GM18517 (cell line): Measurements from ENCODE around the gene MMRN2.
"Not testable (repeated sequence)": the region's sequence is repeated elsewhere in the genome, so short reads cannot be mapped to it uniquely, and the experiment has no call there.

Experiments
- ATAC-seq: cut with Tn5 transposase; IDR thresholded peaks from one replicate; pipeline ENCODE4 v1.9.1; 2021; ENCODE audit warnings: mild to moderate bottlenecking, moderate library complexity; ENCODE audit not compliant: unreplicated experiment

The MMRN2 gene, protein sequence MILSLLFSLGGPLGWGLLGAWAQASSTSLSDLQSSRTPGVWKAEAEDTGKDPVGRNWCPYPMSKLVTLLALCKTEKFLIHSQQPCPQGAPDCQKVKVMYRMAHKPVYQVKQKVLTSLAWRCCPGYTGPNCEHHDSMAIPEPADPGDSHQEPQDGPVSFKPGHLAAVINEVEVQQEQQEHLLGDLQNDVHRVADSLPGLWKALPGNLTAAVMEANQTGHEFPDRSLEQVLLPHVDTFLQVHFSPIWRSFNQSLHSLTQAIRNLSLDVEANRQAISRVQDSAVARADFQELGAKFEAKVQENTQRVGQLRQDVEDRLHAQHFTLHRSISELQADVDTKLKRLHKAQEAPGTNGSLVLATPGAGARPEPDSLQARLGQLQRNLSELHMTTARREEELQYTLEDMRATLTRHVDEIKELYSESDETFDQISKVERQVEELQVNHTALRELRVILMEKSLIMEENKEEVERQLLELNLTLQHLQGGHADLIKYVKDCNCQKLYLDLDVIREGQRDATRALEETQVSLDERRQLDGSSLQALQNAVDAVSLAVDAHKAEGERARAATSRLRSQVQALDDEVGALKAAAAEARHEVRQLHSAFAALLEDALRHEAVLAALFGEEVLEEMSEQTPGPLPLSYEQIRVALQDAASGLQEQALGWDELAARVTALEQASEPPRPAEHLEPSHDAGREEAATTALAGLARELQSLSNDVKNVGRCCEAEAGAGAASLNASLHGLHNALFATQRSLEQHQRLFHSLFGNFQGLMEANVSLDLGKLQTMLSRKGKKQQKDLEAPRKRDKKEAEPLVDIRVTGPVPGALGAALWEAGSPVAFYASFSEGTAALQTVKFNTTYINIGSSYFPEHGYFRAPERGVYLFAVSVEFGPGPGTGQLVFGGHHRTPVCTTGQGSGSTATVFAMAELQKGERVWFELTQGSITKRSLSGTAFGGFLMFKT

DNA sequence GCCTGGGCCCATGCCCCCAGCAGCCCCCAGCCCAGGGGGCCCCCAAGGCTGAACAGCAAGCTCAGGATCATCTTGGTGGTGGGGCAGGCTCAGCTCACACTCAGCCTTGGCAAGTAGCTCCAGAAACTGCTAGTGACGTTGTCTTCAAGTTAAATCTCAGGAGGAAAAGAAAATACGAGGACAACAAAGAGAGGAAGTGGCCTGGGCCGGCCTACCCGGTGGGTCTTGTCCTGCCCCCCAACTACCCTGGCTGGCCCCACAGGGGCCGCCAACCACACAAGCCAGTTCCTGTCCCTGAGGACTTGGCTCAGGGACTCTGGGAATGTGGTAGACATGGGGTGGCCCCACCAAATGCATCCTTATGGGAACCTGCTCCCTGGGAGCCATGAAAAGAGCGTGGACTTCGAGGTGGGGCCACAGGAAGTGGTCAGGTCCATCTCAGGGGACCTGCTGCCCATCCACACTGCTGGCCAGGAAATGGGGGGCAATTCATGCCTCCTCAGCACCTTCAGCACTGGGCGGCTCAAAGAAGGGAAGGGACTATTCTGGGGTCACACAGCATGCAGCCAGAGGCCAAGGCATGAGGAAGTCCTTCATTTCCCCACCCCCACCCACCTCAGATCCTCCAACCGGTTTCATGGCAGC is at the start of gene MMRN2:
MMRN2 (minus strand) TSS at position 145 of the 645 bp plus-strand sequence; CDS start at position 71, 74 bp downstream.
- ATAC-seq, result no peak

DNA sequence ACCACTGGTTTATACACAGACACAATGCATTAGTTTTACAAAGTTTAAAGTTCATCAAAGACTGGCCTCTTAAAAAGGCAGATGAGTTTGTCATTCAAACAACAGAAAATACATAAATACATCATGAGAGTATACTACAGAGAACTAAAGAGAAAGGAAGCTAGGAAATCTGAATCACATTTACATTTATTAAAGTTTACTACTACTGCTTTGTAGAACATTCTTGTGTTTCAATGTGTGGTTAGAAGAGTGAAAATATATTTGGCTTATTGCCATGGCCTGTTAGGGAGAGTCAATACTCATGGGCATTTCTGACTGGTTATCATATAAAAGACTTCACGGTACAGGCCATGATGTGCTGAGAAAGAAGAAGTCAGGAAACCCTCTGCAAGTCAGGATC is 49.7 kb upstream of the MMRN2 start:
- not testable (repeated sequence) for ATAC-seq

DNA sequence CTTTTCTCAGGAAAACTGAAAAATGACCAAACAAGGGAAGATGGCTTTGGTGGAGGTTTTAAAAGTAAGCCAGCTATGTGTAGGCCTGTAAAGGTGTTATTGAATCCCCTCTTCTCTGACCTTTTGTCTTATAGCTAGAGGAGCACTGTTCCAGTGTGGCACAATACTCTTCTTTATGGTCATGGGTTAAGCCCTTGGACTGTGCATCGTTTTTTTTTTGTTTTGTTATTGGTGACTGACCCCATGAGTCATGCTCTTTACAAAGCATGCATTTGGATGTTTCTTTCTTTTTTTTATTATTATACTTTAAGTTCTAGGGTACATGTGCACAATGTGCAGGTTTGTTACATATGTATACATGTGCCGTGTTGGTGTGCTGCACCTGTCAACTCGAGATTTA is 43.1 kb upstream of the MMRN2 start:
- ATAC-seq, result no peak

DNA sequence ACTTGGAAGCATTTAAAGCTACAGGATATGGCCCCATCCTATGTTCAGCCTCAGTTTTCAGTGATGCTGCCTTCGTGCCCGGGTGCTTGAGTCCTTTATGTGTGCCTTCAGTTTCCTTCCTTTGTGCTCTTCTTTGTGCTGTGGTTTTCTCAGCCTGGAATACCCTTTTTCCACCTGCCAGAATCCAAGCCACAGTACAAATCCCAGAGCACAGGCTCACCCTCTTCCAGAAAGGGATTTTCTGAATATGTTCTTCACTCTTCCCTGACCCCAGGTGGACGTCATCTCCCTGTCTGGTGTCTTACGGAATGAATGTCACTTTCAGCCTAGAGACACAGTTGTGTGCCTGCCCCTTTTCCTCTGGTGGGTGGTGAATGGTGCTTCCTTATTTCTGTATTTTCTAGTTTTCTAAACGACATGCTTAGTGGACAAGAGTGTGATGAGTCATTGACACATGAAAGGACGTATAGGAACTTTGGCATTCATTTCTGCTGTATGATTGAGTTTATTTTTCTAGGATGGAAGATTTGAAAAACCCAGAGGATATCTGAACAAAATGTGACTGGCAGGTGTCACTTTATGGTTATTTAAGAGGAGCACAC is 42.5 kb upstream of the MMRN2 start:
- not testable (repeated sequence) for ATAC-seq

DNA sequence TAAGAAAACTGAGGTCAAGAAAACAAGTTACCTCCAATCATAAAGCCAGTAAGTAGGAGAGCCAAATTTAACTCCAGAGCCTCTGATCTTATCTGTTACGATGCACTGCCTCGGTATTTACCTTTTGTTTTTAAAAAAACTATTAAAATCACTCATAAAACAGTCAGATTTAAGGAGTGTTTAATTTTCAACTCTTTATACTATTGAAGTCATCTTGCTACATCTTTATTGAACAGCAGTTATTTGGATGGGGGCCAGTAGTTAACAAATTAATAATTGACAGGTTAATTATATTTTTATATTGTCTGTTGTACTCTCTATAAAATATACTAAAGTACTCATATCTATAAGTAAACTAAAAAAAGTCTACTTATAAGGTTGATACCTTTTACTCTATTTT is 35.5 kb upstream of the MMRN2 start:
- ATAC-seq, result no peak

DNA sequence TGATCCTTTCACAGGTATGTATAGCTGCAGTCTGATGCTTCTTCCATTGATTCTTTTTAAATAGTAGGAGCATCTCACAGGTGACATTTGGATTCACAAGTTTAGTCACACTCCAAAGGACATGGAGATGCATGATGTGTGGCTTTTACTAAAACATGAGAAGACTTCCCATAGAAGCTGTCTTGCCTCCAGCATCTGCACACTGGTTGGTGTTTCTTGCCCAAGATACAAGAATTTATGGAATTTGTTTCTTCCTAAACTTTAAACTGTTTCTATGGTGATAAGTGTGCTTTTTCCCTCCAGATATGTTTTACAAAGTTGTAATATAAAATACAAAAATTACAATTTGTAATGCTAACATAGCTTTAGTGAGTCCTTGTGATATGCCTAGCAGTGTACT is 35.0 kb upstream of the MMRN2 start:
- no peak for ATAC-seq

DNA sequence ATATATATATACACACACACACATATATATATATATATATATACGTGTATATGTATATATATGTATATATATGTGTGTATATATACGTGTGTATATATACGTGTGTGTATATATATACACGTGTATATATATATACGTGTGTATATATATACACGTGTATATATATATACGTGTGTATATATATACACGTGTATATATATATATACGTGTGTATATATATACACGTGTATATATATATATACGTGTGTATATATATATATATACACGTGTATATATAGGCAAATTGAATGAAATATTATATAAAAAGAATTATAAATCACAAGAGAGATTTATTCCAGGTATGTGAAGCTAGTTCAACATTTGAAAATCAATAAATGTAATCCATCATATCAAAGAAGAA is 33.9 kb upstream of the MMRN2 start:
- ATAC-seq, result not testable (repeated sequence)

DNA sequence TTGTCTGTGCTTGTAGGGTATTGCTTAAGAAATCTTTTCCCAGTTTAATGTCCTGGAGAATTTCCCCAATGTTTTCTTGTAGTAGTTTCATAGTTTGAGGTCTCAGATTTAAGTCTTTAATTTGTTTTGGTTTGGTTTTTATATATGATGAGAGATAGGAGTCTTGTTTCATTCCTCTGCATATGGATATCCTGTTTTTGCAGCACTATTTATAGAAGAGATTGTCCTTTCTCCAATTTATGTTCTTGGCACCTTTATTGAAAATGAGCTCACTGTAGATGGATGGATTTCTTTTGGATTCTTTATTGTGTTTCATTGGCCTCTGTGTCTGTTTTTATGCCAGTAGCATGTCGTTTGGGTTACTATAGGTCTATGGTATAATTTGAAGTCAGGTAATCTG is 31.1 kb upstream of the MMRN2 start:
- no peak for ATAC-seq

DNA sequence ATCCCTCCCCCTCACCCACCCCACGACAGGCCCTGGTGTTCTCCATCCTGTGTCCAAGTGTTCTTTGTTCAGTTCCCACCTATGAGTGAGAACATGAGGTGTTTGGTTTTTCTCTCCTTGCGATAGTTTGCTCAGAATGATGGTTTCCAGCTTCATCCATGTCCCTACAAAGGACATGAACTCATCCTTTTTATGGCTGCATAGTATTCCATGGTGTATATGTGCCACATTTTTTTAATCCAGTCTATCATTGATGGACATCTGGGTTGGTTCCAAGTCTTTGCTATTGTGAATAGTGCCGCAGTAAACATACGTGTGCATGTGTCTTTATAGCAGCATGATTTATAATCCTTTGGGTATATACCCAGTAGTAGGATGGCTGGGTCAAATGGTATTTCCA is 27.1 kb upstream of the MMRN2 start:
- not testable (repeated sequence) for ATAC-seq

DNA sequence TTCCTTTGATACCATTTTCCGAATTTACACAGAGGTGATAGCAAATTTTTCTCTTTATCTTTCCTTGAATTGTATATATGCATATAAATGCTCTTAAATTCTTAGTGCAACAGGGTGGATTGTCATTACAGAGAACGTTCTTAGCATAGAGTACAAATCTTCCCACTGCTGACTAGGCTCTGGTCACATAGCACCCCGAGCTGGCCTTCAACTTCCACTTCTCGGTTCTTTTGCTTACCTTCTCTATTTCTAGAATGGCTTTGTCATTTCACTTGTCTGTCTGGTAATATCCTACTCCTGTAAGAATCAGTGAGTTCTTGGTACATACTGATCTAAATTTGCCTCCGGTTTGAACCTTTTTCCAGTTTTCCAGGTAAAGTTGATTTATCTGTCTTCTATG is 24.3 kb upstream of the MMRN2 start:
- no peak for ATAC-seq

DNA sequence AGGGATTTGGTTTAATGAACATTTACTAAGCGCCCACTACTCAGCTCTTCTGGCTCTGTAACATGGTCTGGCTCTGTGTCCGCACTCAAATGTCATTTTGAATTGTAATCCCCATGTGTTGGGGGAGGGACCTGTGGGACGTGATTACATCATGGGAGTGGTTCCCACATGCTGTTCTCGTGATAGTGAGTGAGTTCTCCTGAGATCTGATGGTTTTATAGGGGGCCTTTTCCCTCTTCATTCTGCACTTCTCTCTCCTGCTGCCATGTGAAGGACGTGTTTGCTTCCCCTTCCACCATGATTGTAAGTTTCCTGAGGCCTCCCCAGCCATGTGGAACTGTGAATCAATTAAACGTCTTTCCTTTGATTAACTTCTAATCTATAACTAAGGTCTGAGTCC is 23.6 kb upstream of the MMRN2 start:
- ATAC-seq, result not testable (repeated sequence)

DNA sequence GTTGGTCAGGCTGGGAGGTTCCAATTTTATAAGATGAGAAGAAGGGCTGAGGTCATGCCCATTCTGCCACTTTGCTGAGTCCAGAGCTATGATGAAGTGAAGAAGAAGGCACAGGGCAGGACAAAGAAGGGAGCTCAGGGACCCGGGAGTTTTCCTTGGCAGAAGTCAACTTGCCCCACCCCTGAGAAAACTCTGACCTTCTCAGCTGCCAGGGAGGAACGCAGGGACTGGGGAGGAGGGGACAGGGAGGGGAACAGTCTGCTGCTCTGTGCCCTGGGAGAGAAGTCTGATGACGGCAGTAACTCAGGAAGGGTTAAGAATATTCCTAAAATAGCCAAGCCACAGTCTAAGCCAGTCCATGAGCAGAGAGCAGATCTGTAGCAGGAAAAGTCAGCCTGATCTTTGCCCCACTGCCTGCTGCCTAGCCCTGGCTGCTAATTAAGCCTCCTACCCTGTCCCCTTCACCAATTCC is 22.6 kb upstream of the MMRN2 start:
- no peak for ATAC-seq

DNA sequence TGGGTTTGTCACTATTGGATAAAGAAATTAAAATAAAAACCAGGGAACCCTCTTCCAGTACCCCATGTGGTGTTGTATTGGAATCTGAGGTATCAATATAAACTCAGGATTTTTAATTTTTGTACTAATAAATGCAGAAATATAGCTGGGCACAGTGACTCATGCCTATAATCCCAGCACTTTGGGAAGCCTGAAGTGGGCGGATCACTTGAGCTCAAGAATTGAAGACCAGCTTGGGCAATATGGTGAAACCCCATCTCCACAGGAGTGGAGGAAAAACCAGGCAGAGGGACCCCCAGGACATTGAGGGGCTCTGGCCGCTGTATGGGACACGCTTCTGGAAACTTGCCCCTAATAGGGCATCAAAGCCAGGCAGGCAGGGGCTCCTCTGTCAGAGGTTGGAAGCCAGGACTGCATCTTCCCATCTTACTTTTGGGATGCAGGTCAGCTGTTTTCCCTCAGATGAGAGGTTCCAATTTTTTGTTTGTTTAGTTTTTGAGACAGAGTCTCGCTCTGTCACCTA is 21.9 kb upstream of the MMRN2 start:
- ATAC-seq, result no peak

DNA sequence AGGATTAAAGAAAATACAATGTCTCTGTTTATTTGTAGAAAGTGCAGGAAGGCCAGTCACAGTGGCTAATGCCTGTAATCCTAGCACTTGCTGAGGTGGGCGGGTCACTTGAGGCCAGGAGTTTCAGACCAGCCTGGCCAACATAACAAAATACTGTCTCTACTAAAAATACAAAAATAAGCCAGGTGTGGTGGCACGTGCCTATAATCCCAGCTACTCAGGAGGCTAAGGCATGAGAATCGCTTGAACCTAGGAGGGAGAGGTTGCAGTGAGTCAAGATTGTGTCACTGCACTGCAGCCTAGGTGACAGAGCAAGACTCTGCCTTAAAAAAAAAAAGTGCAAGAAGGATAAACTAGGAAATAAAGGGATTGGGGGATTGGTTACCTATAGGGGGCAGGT is 21.0 kb upstream of the MMRN2 start:
- not testable (repeated sequence) for ATAC-seq

DNA sequence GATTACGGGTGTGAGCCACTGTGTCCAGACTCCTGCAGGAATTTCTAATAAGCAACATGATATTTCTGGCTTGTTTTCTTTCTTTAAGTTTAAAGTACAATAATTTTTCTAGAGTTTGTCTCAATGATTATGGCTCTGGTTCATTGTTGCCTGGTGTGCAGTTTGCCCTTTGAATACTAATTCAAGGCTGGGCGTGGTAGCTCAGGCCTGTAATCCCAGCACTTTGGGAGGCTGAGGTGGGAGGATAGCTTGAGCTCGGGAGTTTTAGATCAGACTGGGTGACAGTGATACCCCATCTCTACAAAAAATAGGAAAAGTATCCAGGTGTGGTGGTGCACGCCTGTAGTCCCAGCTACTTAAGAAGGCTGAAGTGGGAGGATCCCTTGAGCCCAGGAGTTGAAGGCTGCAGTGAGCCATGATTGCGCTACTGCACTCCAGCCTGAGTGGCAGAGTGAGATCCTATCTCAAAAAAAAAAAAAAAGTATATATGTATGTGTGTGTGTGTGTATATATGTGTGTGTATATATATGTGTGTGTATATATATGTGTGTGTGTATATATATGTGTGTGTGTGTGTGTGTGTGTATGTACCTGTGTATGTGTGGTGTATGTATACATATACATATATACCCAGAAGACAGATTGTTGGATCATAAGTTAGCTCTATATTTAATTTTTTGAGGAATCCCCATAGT is 19.1 kb upstream of the MMRN2 start:
- no peak for ATAC-seq

DNA sequence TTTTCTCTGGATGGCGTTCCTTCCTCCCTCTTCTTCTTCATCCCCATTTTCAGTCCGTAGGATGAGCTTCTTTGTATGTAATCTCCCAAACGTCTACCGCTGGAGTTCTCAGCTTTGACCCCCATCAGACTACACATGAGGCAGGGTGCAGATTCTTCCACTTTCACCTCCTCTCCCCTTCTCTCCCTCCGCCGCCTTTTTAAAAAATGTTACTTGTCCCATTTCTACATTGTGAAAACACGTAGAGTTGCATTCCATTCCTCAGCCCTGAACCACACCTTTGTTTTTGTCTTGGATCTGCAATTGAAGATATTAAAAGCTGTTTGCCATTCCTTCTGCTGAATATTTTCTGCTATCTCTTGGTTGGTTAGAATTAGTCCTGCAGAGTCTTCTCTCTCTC is 17.1 kb upstream of the MMRN2 start:
- ATAC-seq, result no peak

DNA sequence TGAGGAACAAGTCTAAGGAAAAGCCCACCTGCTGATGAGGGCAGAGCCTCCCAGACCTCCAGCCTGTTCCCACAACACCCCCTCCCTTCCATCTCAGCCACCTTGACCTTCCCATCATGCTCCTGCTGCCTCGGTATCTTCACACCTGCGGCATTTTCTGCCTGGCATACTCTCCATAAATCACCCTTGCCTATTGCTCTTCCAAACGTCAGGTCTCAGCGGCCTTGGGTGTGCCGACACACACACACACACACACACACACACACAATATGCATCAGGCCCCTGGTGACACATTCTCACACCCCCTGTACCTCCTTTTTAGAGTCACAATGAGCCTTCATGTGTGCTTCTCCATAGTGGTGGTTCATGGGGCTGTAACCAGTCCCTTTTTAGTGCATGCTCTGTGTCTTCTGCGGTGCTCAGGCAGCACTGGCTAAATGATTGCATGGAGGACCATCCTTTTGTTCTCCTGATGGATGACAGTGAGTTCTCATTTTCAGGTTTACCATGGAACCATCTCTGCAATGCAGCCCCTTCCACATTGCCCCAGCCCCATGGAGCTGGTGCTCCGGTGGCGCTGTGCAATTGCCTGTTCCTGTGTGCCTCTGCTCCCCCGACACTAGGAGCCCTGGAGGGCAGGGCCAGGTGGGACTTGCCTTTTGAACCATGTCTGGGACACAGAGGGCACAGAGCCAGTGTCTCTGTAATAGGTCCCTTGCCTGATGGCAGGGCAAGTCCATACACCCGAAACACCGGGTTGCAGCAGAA is 15.4 kb upstream of the MMRN2 start:
- ATAC-seq, result no peak

DNA sequence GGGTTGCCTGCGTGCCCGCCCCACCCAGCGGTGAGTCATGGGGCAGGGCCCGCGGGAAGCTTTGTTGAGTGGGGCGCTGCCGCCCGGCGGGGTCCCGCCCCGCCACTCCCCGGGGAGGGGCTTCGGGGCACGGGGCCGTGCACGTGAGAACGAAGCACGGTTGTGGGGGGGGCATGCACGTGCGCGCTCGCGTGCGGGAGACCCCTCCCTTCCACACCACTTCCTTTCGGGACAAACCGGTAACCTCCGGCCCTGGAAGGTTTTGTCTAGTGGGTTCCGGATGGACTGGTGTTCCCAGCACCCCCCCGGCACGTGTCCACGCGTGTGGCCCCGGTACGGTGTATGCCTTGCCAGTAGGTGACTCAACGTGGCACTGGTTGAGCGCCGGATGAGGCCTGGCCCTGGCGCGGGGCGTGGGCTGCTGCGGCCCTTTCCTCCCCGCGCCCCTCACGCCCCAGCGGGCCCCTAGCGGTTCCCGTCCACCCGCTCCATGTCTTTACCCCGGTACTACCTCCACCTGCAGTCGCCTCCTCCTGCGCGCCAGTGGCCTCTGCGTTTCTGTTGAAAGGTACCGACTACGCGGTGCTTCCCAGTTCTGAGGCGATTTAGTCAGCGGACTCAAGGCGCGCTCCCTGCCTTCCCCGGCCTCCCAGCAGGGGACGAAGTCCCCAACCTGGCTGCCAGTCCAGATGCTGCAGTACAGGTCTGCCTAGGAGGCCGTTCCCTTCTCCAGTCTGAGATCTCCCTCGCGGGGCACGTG is 14.0 kb upstream of the MMRN2 start:
- ATAC-seq, result peak; percentile 73

DNA sequence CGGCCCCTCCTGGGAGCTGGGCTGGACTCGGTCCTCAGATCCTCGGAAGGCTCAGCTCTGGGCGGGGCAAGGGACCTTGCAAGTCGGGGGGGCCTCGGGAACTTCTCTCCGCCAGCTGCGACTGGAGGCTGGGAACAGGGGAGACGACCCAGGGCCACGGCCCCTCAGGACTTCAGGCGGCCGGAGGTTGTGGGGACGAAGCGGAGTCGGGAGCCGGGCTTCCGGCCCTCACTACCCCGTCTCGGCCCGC is 13.5 kb upstream of the MMRN2 start:
- ATAC-seq, result peak; percentile 9
